GM21390 (cell line): ENCODE results near the gene NECTIN3.
A peak's percentile ranks its signal among the peaks of the same experiment; 100 is the strongest.

Source experiments
- ATAC-seq: cut with Tn5 transposase; IDR thresholded peaks from one replicate; pipeline ENCODE4 v1.9.1; 2021; ENCODE audit not compliant: unreplicated experiment

NECTIN3 gene

DNA sequence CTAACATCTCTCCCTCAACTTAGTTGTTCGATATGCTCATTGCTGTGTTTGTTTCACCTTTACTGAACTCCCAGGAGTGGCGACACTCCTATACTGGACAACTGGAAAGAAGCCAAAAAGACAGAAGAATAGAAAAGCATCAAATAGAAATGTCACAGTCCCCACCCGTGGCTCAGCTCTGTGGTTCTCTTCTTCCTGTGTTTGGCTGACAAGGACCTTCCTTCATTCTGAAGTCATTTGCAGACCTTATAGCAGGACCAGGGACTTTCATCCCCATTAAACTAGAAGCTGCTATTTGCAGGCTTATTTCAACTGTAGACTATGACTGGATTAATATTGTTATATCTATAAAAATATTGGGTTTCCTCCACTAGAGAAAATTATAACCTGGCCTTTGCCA is 125.9 kb downstream of the NECTIN3 start:
- no peak for ATAC-seq

DNA sequence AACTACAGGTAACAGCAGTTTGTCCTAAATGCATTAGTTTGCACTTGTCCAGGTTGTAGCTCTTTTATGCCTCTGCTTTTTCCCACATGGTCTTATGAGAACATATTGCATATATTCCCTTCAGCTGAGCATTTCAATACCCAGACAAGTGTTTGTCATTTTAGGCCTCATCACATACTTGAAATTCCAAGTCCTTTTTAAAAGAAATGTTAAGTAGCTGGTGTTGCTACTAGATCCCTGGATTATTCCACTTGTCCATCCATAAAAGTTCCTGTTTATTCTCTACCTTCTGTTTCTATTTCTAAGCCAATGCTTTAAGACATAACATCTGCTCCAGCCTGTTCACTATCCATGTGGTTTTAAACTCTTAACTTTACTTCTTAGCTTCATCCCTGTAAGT is 128.4 kb downstream of the NECTIN3 start:
- ATAC-seq = no peak

DNA sequence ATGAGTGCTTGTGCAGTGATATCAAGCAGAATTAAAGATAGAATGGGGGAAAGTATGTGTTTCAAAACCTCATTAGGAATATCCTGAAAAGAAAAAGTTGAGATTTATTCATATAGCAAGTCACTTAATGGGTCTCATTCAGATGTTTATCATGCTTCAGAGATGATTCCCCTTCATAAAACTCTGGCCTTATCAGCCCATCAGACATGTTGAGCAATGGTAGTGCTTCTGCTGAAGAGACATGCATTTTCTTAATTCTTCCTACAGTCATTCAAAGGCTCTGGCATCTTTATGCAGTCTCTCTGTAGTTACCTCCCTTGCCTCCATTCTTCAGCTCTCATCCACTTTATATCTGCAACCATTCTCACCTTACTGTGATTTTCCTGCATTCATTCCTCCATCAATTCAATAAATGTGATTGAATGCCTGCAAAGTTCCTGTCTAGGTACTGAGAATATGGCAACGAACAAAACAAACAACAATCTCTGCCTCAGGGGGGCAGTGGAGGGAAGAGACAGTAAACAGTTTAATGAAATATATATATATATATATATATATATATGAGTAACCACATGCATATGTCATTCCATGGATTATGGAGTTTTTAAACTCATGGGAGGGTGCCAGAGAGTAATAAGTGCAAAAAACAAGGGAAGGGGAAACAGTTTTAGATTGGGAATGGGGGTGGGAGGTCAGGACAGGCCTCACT is 138.5 kb downstream of the NECTIN3 start:
- no peak for ATAC-seq

DNA sequence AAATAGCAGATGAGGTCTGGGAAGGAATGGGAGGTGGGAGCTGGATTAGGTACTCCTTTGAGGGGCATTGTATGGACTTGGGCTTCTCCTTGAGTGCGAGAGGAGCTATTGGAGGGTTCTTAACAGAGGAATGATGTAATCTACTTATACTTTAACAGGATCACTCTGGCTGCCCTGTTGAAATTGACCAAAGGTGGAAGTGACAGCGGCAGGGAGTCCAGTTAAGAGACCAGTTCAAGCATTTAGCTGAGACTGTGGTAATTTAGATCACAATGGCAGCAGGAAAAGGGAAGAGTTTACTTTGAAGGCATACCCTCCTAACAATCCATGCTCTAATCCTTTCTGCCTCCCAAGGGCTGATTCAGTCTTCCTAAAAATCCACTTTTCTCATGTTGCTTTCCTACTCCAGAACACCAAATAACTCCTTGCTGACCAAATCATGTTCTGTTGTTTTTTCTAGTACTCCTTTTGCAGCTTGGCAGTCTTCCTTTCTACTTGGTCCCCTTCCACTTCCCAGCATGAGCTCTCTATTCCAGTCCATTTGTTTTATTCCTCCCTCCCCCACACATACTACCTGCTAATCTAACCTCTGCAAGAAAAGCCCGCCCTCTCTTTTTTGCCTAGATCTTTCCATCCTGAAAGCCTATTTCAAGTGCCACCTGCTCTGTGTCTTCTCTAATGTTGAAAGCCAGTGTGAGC is 139.4 kb downstream of the NECTIN3 start:
- ATAC-seq = no peak

DNA sequence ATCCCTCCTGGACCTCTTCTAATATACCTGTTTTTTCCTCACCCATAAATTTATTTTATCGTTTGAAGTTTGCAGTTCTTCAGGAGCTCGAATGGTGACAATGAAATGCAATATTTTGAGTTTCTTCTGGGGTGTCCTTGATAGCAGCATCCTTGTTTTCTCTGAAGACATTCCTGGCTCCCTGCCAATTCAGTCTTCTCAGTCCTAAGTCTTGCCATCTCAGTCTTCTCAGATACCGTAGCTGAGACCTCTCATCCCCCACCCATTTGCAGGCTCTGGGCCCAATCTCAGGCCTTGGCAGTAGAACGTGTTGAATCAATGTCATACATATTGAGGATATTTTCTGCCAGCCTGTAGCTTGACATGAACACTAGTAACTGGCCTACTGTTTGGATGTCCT is 140.9 kb downstream of the NECTIN3 start:
- ATAC-seq = no peak

DNA sequence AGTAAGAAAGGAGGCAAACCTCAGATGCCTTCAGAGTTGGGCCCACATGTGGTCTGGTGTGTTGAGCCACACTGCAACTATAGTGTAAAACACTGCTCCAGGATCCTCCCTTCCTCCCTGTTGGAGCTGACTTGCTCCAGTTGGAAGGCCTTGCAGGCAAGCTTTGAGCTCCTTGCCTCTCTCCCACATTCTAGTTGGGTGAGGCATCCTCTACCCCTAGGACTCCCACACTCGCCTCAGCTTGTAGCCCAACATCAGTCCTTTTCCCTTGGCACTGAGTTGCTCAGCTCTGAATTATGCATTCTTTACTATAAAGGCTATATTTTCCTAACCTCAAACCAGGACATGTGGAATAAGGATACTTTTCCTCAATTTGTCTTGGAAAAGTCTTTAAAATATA is 143.9 kb downstream of the NECTIN3 start:
- no peak for ATAC-seq

DNA sequence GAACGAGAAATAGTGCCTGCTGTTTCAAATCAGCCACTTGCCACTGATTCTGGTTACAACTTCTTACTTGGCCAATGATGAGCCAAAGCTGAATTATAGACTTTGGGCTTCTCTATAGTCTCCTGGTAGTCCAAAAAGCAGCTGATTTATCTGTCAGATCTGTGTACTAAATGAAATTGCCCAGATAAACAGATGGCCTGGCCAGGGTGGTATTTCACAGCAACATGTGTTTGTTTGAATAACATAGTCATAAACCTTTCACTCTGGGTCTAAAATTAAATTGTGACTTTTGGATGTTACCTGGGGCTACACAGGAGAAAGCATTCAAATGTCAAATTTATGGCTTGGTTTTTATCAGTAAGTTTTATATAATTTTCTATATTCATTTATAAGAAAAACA is 147.0 kb downstream of the NECTIN3 start:
- ATAC-seq = no peak

GRCh38 chr3:111227216-111227615 is 155.6 kb downstream of the NECTIN3 start:
- ATAC-seq = no peak

GRCh38 chr3:111229301-111229700 is 157.7 kb downstream of the NECTIN3 start:
- no peak for ATAC-seq

- no peak for ATAC-seq
Observed at GRCh38 chr3:111236836-111237713, 165.5 kb downstream of the NECTIN3 start.

GRCh38 chr3:111237946-111238345 is 166.3 kb downstream of the NECTIN3 start:
- ATAC-seq = no peak

- peak; percentile 99 for ATAC-seq
Observed at GRCh38 chr3:111238885-111239284, 167.3 kb downstream of the NECTIN3 start.

DNA sequence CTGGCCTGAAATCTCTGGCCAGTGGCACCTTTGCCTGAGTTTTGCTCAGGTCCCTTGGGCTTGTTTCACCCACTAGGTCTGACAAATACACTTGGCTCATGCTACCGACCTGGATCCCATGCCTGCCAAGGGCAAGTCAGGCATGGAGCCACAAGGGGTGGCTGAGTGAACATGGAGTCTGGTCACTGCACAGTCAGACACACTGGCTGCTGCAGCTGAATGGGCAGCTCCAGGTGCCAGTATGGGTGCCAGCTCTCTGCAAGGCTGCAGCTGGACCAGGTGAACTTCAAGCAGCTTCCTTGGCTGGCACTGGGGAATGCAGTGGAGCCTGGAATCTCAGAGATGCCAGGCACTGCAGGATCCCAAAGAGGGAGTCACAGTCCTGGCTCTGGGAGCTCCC is 170.3 kb downstream of the NECTIN3 start:
- ATAC-seq = no peak
